Gastrocnemius medialis (tissue), 4 donors: ENCODE data around the gene BCAP31. TPM values are rescaled to one million over a fixed set of nuclear protein-coding genes. Genes with fewer than 3 reads are reported as not detected.
"Not testable (repeated sequence)": the region's sequence is repeated elsewhere in the genome, so short reads cannot be mapped to it uniquely, and the experiment has no call there.

Experiments used
- ATAC-seq, 2 donors: fragments of 150-250 bp; one replicate each; pipeline ENCODE4 v1.9.1; 2016
- DNase-seq, 2 donors: peaks; one replicate each; pipeline ENCODE4 v3.0.0-alpha.2; 2019
- H3K27ac ChIP-seq, 4 donors: fragments of 200-600 bp; sonication (generic); 1 replicate in 1 of 4; 2 replicates in 3 of 4; pipeline ENCODE4 v1.5.1; 2016 to 2018; ENCODE audit warnings: mild to moderate bottlenecking in 2 of 4, moderate library complexity in 1 of 4
- H3K27me3 ChIP-seq, 3 donors: fragments of 200-600 bp; sonication (generic) in 2 of 3; 1 replicate in 1 of 3; 2 replicates in 2 of 3; pipeline versions ENCODE4 v1.5.1 to v1.6.0; 2016 to 2019; ENCODE audit warnings: mild to moderate bottlenecking in 1 of 3, moderate library complexity in 1 of 3
- H3K36me3 ChIP-seq, 2 donors: fragments of 200-600 bp; sonication (generic) in 1 of 2; one replicate each; pipeline ENCODE4 v1.5.1; 2017 to 2018
- H3K4me1 ChIP-seq, 2 donors: fragments of 200-600 bp; sonication (generic) in 1 of 2; one replicate each; pipeline ENCODE4 v1.5.1; 2016 to 2017; ENCODE audit warnings: mild to moderate bottlenecking in 2 of 2
- H3K4me3 ChIP-seq, 4 donors: fragments of 200-600 bp; sonication (generic) in 3 of 4; 1 replicate in 1 of 4; 2 replicates in 3 of 4; pipeline ENCODE4 v1.5.1; 2016 to 2019; ENCODE audit warnings: mild to moderate bottlenecking in 2 of 4
- H3K9me3 ChIP-seq, 3 donors: fragments of 200-600 bp; sonication (generic) in 2 of 3; 1 replicate in 1 of 3; 2 replicates in 2 of 3; pipeline ENCODE4 v1.5.1; 2016 to 2019
- POLR2A ChIP-seq, 2 donors: fragments of 450-650 bp; IDR thresholded peaks; one replicate each; pipeline ENCODE4 v1.6.1; 2017; ENCODE audit warnings: antibody characterized with exemption in 2 of 2, mild to moderate bottlenecking in 2 of 2, moderate library complexity in 2 of 2
- in situ Hi-C, 4 donors: fragments of 200-750 bp; cut with MboI; loops; one replicate each; pipeline versions ENCODE4 v1.15.0 to v1.8.0; 2017; ENCODE audit warnings: low sequenced_read_pairs in 4 of 4
- intact Hi-C: fragments of 100-400 bp; cut with DNase I; formaldehyde crosslinking; loops from one replicate; pipeline ENCODE4 v1.15.1; 2023; ENCODE audit warnings: low total_unique reads
- total RNA-seq, 4 donors: library from RNA; depleted of rRNA; stranded (reverse); fragments of >200 nt; gene quantifications; one replicate each; pipeline versions ENCODE4 v1.1.0 to v1.2.3, GENCODE V29; 2016
- TF ChIP-seq, protein P1 (sequence below), 5 experiments: fragments of 450-650 bp in 3 of 5; fragments of 200-600 bp in 2 of 5; sonication (generic) in 2 of 5; IDR thresholded peaks in 4 of 5; conservative IDR thresholded peaks in 1 of 5; 1 replicate in 4 of 5; 2 replicates in 1 of 5; pipeline ENCODE4 v1.5.1; 2016 to 2019; ENCODE audit warnings: antibody characterized with exemption in 5 of 5, mild to moderate bottlenecking in 3 of 5, moderate library complexity in 3 of 5

The BCAP31 gene
- total RNA-seq, 4 donors from 2014 or later, result 41.5 to 91.9 (median 48.3) TPM

DNA sequence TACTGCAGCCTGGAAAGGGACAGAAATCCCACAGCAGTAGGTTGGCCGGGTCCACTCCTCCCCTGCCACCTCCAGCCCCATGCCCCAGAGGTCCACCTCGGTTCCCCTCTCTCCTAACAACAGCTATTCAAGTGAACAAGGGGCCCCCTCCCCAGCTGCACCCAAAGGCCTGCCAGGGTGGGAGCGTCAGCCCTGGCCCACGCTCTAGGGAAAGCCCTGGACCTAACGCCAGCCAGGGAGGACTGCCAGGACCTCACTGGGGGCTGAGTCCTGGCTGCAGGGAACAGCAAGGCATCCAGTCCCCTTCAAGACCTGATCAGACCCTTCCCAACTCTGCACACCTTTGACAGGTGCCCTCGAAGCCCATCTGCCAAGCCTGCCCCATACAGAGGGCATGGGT, 23.2 kb downstream of the BCAP31 start:
- peak overlapping the region; percentile 85 to 91 (median 90) for H3K27ac ChIP-seq
- H3K27me3 ChIP-seq, result no peaks in the 10 kb centered on the region
- intact Hi-C loops, result loop anchor here (10.0 kb wide), 1 partner anchor 344 kb away; no protein-coding TSS in a partner anchor
- no peak overlapping the region for H3K4me3 ChIP-seq
- no peaks in the 10 kb centered on the region for H3K36me3 ChIP-seq
- no peaks in the 10 kb centered on the region for H3K9me3 ChIP-seq
- in situ Hi-C loops, result no loop called here
- ATAC-seq, result no peak
- H3K4me1 ChIP-seq, result peaks cover 27 to 69% of the 10 kb centered on the region in 2 donors
- TF ChIP-seq, protein P1, sequence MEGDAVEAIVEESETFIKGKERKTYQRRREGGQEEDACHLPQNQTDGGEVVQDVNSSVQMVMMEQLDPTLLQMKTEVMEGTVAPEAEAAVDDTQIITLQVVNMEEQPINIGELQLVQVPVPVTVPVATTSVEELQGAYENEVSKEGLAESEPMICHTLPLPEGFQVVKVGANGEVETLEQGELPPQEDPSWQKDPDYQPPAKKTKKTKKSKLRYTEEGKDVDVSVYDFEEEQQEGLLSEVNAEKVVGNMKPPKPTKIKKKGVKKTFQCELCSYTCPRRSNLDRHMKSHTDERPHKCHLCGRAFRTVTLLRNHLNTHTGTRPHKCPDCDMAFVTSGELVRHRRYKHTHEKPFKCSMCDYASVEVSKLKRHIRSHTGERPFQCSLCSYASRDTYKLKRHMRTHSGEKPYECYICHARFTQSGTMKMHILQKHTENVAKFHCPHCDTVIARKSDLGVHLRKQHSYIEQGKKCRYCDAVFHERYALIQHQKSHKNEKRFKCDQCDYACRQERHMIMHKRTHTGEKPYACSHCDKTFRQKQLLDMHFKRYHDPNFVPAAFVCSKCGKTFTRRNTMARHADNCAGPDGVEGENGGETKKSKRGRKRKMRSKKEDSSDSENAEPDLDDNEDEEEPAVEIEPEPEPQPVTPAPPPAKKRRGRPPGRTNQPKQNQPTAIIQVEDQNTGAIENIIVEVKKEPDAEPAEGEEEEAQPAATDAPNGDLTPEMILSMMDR (IDR thresholded peaks at IDR 0.05 in 4 of 5, conservative IDR thresholded peaks at IDR 0.05 in 1 of 5), result no peak
- DNase-seq, result no peak

DNA sequence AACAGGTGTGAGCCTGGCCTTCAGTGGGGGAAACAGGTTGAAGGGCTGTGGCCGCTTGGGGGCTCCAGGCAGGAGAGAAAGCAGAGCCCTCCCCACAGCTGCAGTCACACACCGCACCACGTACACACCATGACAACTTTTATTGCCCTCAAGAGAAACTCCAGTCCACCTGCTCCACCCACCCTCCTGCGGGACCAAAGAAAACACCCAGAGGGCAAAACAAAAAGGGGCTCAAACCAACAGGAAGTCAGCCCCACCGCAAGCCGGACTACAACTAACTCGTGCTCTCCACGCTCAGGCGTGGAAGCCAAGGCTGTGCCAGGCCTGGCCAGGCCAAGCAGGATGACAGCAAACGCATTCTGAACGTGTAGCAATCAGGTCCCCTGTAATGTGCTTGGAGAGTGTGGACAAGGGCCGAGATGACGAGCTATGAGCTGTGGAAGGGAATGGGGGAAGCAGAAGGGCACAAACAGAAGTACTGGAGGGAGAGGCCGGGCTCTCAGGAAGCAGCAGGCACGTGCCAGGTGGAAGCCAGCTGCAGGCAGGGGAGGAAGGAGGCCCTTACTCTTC, 23.7 kb downstream of the BCAP31 start:
- intact Hi-C loops, result loop anchor here (10.0 kb wide), 1 partner anchor 344 kb away; no protein-coding TSS in a partner anchor
- in situ Hi-C loops, result no loop called here
- Histone ChIP-seq H3K4me1 (peaks cover 27 to 74% of the 10 kb centered on the region in 2 donors), H3K27ac (peak overlapping the region; percentile 85 to 91 (median 90)), H3K9me3 (no peaks in the 10 kb centered on the region), H3K36me3 (no peaks in the 10 kb centered on the region), H3K4me3 (no peak overlapping the region), H3K27me3 (no peaks in the 10 kb centered on the region)
- DNase-seq (peak in 1 of 2 donors; percentile 68), ATAC-seq (peak; percentile 9 to 10)
- no peak for TF ChIP-seq POLR2A (IDR thresholded peaks at IDR 0.05)
- TF ChIP-seq, protein P1 (IDR thresholded peaks at IDR 0.05 in 4 of 5, conservative IDR thresholded peaks at IDR 0.05 in 1 of 5), result no peak

DNA sequence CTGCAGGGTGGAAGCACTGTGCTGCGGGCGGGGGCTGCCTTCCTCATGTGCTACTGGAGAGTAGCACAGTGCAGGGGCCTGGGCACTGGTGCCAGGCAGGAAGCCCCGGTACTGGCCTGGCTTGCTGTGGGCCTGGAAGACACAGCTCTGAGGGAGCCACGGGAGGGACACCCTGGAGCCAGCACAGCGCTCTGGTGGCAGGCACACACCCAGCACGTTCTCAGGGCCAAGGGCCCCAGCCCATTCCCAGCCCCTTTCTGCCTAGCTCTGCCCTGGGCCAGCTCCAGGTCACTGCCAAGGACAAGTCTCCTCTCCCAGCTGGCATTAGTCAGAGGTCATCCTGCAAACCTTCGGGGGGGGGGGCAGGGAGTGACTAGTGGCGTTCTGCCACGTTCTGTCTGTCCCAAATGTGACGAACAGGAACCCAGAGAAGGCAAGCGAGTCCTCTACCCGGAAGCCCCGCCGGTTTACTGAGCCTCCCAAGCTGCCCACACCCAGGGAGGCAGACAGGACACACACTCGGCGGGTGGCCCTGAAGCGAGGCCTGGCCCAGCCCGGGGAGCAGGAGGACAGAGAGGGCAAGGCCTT, 24.3 kb downstream of the BCAP31 start:
- H3K27me3 ChIP-seq, H3K9me3 ChIP-seq, in situ Hi-C loops, H3K4me3 ChIP-seq, H3K36me3 ChIP-seq: not testable (repeated sequence)
- TF ChIP-seq POLR2A (IDR thresholded peaks at IDR 0.05), result peak in 1 of 2 donors; percentile 8
- H3K27ac ChIP-seq, result peak overlapping the region; percentile 85 to 91 (median 90)
- DNase-seq (peak; percentile 32 to 82), ATAC-seq (peak; percentile 25 to 36)
- H3K4me1 ChIP-seq, result peaks cover 27 to 74% of the 10 kb centered on the region in 2 donors
- intact Hi-C loops, result loop anchor here (10.0 kb wide), 1 partner anchor 345 kb away; no protein-coding TSS in a partner anchor

DNA sequence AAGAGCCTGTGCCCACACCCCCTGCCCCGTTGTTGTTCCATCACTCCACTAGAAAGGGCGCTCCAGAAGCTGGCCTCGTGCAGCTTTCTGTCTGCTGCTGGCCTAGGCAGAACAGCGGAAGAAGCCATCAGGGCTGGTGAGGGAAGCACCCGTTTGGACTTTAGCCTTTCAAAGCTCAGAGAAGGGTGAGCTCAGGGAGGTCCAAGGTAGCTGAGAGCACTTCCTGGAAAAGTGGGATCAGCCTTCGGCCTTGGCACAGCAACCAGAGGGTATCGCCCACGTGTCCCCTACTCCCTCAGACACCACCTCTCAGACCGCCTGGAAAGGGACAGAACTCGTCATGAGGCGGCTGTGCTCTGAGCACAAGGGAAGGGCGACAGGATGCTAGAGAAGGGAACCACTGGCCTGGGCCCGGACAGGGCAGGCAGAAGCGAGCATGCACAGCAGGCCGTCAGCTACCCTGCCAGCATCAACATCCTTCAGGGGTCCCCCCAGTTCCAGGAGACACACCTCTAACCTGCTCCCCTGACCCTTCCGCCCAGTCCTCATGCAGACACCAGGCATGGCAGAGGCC, 24.9 kb downstream of the BCAP31 start:
- not testable (repeated sequence) for ATAC-seq

DNA sequence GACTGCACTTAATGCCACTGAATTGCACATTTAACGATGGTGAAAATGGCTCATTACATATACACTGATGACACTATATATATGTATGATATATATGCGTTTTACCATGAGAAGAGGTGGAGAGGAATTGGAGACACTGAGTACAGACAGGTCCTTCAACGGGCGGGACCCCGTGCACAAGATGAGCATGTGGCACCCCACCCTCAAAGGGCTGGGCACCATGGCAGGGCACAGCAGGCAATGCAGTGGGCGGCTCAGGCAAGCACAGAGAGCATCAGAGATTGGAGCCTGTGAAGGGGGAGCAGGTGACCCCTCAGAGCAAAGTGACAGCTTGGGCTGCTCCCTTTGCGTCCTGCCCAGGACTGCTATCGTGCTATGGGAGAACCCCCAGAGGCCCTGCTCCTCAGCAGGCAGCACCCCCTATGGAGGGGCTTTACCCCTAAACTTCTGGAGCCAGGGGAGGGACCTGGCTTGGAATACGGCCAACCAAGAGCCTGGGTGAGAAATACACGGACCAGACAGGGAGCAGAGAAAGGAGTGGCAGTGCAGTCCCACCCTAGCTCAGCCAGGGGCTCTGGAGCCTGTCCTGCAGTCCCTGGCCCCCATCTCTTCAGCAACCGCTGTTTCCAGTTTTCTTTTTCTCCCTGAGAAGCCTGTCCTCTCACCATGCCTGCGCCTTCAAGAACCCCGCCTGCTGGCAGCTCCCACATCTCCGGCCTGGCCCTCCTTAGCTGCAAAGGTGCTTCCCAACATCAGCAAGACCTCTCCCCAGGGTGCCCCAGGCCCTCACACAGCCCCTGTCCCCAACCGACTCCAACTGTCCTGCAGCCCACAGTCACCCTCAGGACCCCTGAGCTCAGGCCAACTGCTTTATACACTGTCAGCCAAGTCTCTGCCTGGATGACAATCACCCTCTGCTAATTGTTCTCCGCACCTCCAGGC, 26.0 kb downstream of the BCAP31 start:
- Histone ChIP-seq H3K9me3 (no peaks in the 10 kb centered on the region), H3K4me1 (peaks cover 18 to 62% of the 10 kb centered on the region in 2 donors), H3K27me3 (no peaks in the 10 kb centered on the region), H3K4me3 (no peak overlapping the region), H3K36me3 (peaks cover 0 to 9% of the 10 kb centered on the region in 2 donors), H3K27ac (peak overlapping the region; percentile 85 to 91 (median 90))
- intact Hi-C loops, result no loop called here
- TF ChIP-seq, protein P1 (IDR thresholded peaks at IDR 0.05 in 4 of 5, conservative IDR thresholded peaks at IDR 0.05 in 1 of 5), result no peak
- TF ChIP-seq POLR2A (IDR thresholded peaks at IDR 0.05), result no peak
- no peak for ATAC-seq
- in situ Hi-C loops, result no loop called here
- no peak for DNase-seq

More for the DNA sequence above, 24.9 kb downstream of the BCAP31 start:
- in situ Hi-C loops, intact Hi-C loops, H3K4me3 ChIP-seq, H3K36me3 ChIP-seq, H3K27me3 ChIP-seq, H3K9me3 ChIP-seq: not testable (repeated sequence)
- H3K4me1 ChIP-seq, result peaks cover 27 to 72% of the 10 kb centered on the region in 2 donors
- peak in 1 of 2 donors; percentile 22 for DNase-seq
- peak overlapping the region; percentile 85 to 91 (median 90) for H3K27ac ChIP-seq
